ENCODE measurements around the gene DOK5. TPM values are rescaled to one million over a fixed set of nuclear protein-coding genes. Genes with fewer than 3 reads are reported as not detected.

DOK5 gene
- total and polyA plus RNA-seq, 5 donors from 2014 or later: 0.11 to 0.36 (median 0.26) TPM; not detected in 2

GRCh38 chr20:54690323-54690722, 214.9 kb downstream of the DOK5 start:
- no peaks in the 10 kb centered on the region for H3K4me1 Mint-ChIP-seq
- no peaks in the 10 kb centered on the region for H3K36me3 Mint-ChIP-seq
- no peaks in the 10 kb centered on the region for H3K27me3 Mint-ChIP-seq
- Histone ChIP-seq H3K4me3 (ENCODE audit: low read depth, low read length) (no peak overlapping the region), H3K27ac (ENCODE audit: insufficient read depth, low read length, poor library complexity, severe bottlenecking) (no peak overlapping the region), H3K27me3 (ENCODE audit: control insufficient read depth, insufficient read depth, low read length) (no peaks in the 10 kb centered on the region), H3K4me1 (ENCODE audit: control insufficient read depth, insufficient read depth, low read length, poor library complexity, severe bottlenecking) (no peaks in the 10 kb centered on the region), H3K36me3 (ENCODE audit: control insufficient read depth, insufficient read depth, low read length) (no peaks in the 10 kb centered on the region), H3K9me3 (ENCODE audit: control insufficient read depth in 2 of 2, low read length in 2 of 2) (no peaks in the 10 kb centered on the region)
- H3K4me3 Mint-ChIP-seq: no peak overlapping the region
- DNase-seq (no peak), ATAC-seq (ENCODE audit: low read depth in 2 of 2) (no peak)
- H3K27ac Mint-ChIP-seq: no peak overlapping the region
- peaks cover 0 to 3% (median 0%) of the 10 kb centered on the region in 7 donors for H3K9me3 Mint-ChIP-seq

GRCh38 chr20:54691327-54691726, 215.9 kb downstream of the DOK5 start:
- Histone ChIP-seq H3K27me3 (ENCODE audit: control insufficient read depth, insufficient read depth, low read length) (no peaks in the 10 kb centered on the region), H3K4me1 (ENCODE audit: control insufficient read depth, insufficient read depth, low read length, poor library complexity, severe bottlenecking) (no peaks in the 10 kb centered on the region), H3K4me3 (ENCODE audit: low read depth, low read length) (no peak overlapping the region), H3K27ac (ENCODE audit: insufficient read depth, low read length, poor library complexity, severe bottlenecking) (no peak overlapping the region), H3K36me3 (ENCODE audit: control insufficient read depth, insufficient read depth, low read length) (no peaks in the 10 kb centered on the region), H3K9me3 (ENCODE audit: control insufficient read depth in 2 of 2, low read length in 2 of 2) (no peaks in the 10 kb centered on the region)
- no peak for DNase-seq
- ATAC-seq (ENCODE audit: low read depth in 2 of 2): no peak
- no peaks in the 10 kb centered on the region for H3K36me3 Mint-ChIP-seq
- H3K27ac Mint-ChIP-seq: no peak overlapping the region
- H3K27me3 Mint-ChIP-seq: no peaks in the 10 kb centered on the region
- H3K4me3 Mint-ChIP-seq: no peak overlapping the region
- H3K4me1 Mint-ChIP-seq: no peaks in the 10 kb centered on the region
- peaks cover 0 to 3% (median 1%) of the 10 kb centered on the region in 7 donors for H3K9me3 Mint-ChIP-seq

GRCh38 chr20:54692168-54692887, 216.9 kb downstream of the DOK5 start:
- no peaks in the 10 kb centered on the region for H3K4me1 Mint-ChIP-seq
- H3K36me3 Mint-ChIP-seq: no peaks in the 10 kb centered on the region
- H3K27ac Mint-ChIP-seq: no peak overlapping the region
- Histone ChIP-seq H3K4me1 (ENCODE audit: control insufficient read depth, insufficient read depth, low read length, poor library complexity, severe bottlenecking) (no peaks in the 10 kb centered on the region), H3K4me3 (ENCODE audit: low read depth, low read length) (no peak overlapping the region), H3K27ac (ENCODE audit: insufficient read depth, low read length, poor library complexity, severe bottlenecking) (no peak overlapping the region), H3K36me3 (ENCODE audit: control insufficient read depth, insufficient read depth, low read length) (no peaks in the 10 kb centered on the region), H3K27me3 (ENCODE audit: control insufficient read depth, insufficient read depth, low read length) (no peaks in the 10 kb centered on the region), H3K9me3 (ENCODE audit: control insufficient read depth in 2 of 2, low read length in 2 of 2) (no peaks in the 10 kb centered on the region)
- H3K9me3 Mint-ChIP-seq: peaks cover 0 to 3% (median 1%) of the 10 kb centered on the region in 7 donors
- ATAC-seq (ENCODE audit: low read depth in 2 of 2) (no peak), DNase-seq (no peak)
- H3K4me3 Mint-ChIP-seq: no peak overlapping the region
- H3K27me3 Mint-ChIP-seq: no peaks in the 10 kb centered on the region

- peaks cover 0 to 3% (median 1%) of the 10 kb centered on the region in 7 donors for H3K9me3 Mint-ChIP-seq
- no peak overlapping the region for H3K4me3 ChIP-seq (ENCODE audit: low read depth, low read length)
- no peak overlapping the region for H3K4me3 Mint-ChIP-seq
- ATAC-seq (ENCODE audit: low read depth in 2 of 2) (no peak), DNase-seq (no peak)
- no peak overlapping the region for H3K27ac ChIP-seq (ENCODE audit: insufficient read depth, low read length, poor library complexity, severe bottlenecking)
- no peaks in the 10 kb centered on the region for H3K27me3 Mint-ChIP-seq
- no peaks in the 10 kb centered on the region for H3K36me3 ChIP-seq (ENCODE audit: control insufficient read depth, insufficient read depth, low read length)
- H3K4me1 ChIP-seq (ENCODE audit: control insufficient read depth, insufficient read depth, low read length, poor library complexity, severe bottlenecking): no peaks in the 10 kb centered on the region
- H3K4me1 Mint-ChIP-seq: no peaks in the 10 kb centered on the region
- H3K9me3 ChIP-seq (ENCODE audit: control insufficient read depth in 2 of 2, low read length in 2 of 2): no peaks in the 10 kb centered on the region
- H3K27me3 ChIP-seq (ENCODE audit: control insufficient read depth, insufficient read depth, low read length): no peaks in the 10 kb centered on the region
- no peaks in the 10 kb centered on the region for H3K36me3 Mint-ChIP-seq
- H3K27ac Mint-ChIP-seq: no peak overlapping the region
Observed at GRCh38 chr20:54694516-54694915, 219.1 kb downstream of the DOK5 start.

GRCh38 chr20:54698373-54698772, 223.0 kb downstream of the DOK5 start:
- H3K36me3 ChIP-seq (ENCODE audit: control insufficient read depth, insufficient read depth, low read length): no peaks in the 10 kb centered on the region
- no peaks in the 10 kb centered on the region for H3K4me1 ChIP-seq (ENCODE audit: control insufficient read depth, insufficient read depth, low read length, poor library complexity, severe bottlenecking)
- no peak for ATAC-seq (ENCODE audit: low read depth in 2 of 2)
- peaks cover 0 to 3% (median 1%) of the 10 kb centered on the region in 7 donors for H3K9me3 Mint-ChIP-seq
- DNase-seq: no peak
- H3K4me3 Mint-ChIP-seq: no peak overlapping the region
- H3K4me3 ChIP-seq (ENCODE audit: low read depth, low read length): no peak overlapping the region
- no peak overlapping the region for H3K27ac ChIP-seq (ENCODE audit: insufficient read depth, low read length, poor library complexity, severe bottlenecking)
- H3K9me3 ChIP-seq (ENCODE audit: control insufficient read depth in 2 of 2, low read length in 2 of 2): no peaks in the 10 kb centered on the region
- H3K36me3 Mint-ChIP-seq: no peaks in the 10 kb centered on the region
- no peak overlapping the region for H3K27ac Mint-ChIP-seq
- no peaks in the 10 kb centered on the region for H3K27me3 Mint-ChIP-seq
- H3K4me1 Mint-ChIP-seq: no peaks in the 10 kb centered on the region
- H3K27me3 ChIP-seq (ENCODE audit: control insufficient read depth, insufficient read depth, low read length): no peaks in the 10 kb centered on the region

Data from CD4-positive, CD25-positive, alpha-beta regulatory T cell (primary cell).